Neural progenitor cell (in vitro differentiated cells): Measurements from ENCODE around the gene PPM1F. TPM values are rescaled to one million over a fixed set of nuclear protein-coding genes. Genes with fewer than 3 reads are reported as not detected.
A peak's percentile ranks its signal among the peaks of the same experiment; 100 is the strongest.

ENCODE experiments used
- DNase-seq: peaks from one replicate; pipeline ENCODE4 v3.0.0-alpha.2; 2016; ENCODE audit warnings: low spot score
- H2AFZ ChIP-seq: fragments of 200-600 bp; sonication (generic); replicated peaks from 2 replicates; pipeline ENCODE4 v1.6.1; 2016; ENCODE audit warnings: antibody characterized with exemption
- H3F3A ChIP-seq: fragments of 200-600 bp; sonication (generic); 2 replicates; pipeline ENCODE4 v1.6.1; 2016; ENCODE audit warnings: antibody characterized with exemption, low read depth
- H3K27ac ChIP-seq: fragments of 200-600 bp; sonication (generic); 2 replicates; pipeline ENCODE4 v1.5.1; 2016; ENCODE audit warnings: mild to moderate bottlenecking
- H3K27me3 ChIP-seq: fragments of 200-600 bp; sonication (generic); 2 replicates; pipeline ENCODE4 v1.6.1; 2016; ENCODE audit warnings: mild to moderate bottlenecking, moderate library complexity
- H3K36me3 ChIP-seq: fragments of 200-600 bp; sonication (generic); 2 replicates; pipeline ENCODE4 v1.5.1; 2016
- H3K4me1 ChIP-seq: fragments of 200-600 bp; sonication (generic); 2 replicates; pipeline ENCODE4 v1.6.1; 2016; ENCODE audit warnings: mixed run types
- H3K4me2 ChIP-seq: fragments of 200-600 bp; sonication (generic); 2 replicates; pipeline ENCODE4 v1.6.1; 2016
- H3K4me3 ChIP-seq: fragments of 200-600 bp; sonication (generic); 2 replicates; pipeline ENCODE4 v1.5.1; 2016
- H3K79me2 ChIP-seq: fragments of 200-600 bp; sonication (generic); 2 replicates; pipeline ENCODE4 v1.6.1; 2016; ENCODE audit warnings: low read depth
- H3K9ac ChIP-seq: fragments of 200-600 bp; sonication (generic); 2 replicates; pipeline ENCODE4 v1.6.1; 2016
- H3K9me3 ChIP-seq: fragments of 200-600 bp; sonication (generic); 2 replicates; pipeline ENCODE4 v1.5.1; 2016; ENCODE audit warnings: low read depth
- H4K20me1 ChIP-seq: fragments of 200-600 bp; sonication (generic); 2 replicates; pipeline ENCODE4 v1.6.1; 2016; ENCODE audit warnings: low read depth
- H3K27ac Mint-ChIP-seq: 3 replicates; pipeline ENCODE4 v1.8.0; 2021; ENCODE audit warnings: mixed read lengths
- H3K27me3 Mint-ChIP-seq: 2 replicates; pipeline ENCODE4 v1.8.0; 2022; ENCODE audit warnings: low read depth, mild to moderate bottlenecking, inconsistent platforms, moderate library complexity, mixed read lengths; ENCODE audit not compliant: insufficient read depth
- H3K36me3 Mint-ChIP-seq: 3 replicates; pipeline ENCODE4 v1.8.0; 2021; ENCODE audit warnings: mixed read lengths
- H3K4me1 Mint-ChIP-seq: 3 replicates; pipeline ENCODE4 v1.8.0; 2021; ENCODE audit warnings: mixed read lengths
- H3K4me3 Mint-ChIP-seq: 3 replicates; pipeline ENCODE4 v1.8.0; 2021; ENCODE audit warnings: mild to moderate bottlenecking, moderate library complexity, mixed read lengths
- H3K9me3 Mint-ChIP-seq: 3 replicates; pipeline ENCODE4 v1.8.0; 2020; ENCODE audit warnings: mixed read lengths
- EZH2 ChIP-seq: fragments of 200-600 bp; sonication (generic); IDR thresholded peaks from 2 replicates; pipeline ENCODE4 v1.6.1; 2017; ENCODE audit warnings: antibody characterized with exemption, mild to moderate bottlenecking, moderate library complexity
- EZH2phosphoT487 ChIP-seq: fragments of 200-600 bp; sonication (generic); IDR thresholded peaks from 2 replicates; pipeline ENCODE4 v1.6.1; 2017; ENCODE audit warnings: antibody characterized with exemption
- total RNA-seq: library from RNA; depleted of rRNA; stranded (reverse); fragments of >200 nt; gene quantifications from 2 replicates; pipeline ENCODE4 v1.2.3, GENCODE V29; 2015; ENCODE audit warnings: low replicate concordance
- TF ChIP-seq, protein P1 (sequence below): fragments of 200-600 bp; sonication (generic); IDR thresholded peaks from 2 replicates; pipeline ENCODE4 v1.5.1; 2017; ENCODE audit warnings: antibody characterized with exemption, mild to moderate bottlenecking

The PPM1F gene
- total RNA-seq, 1 donor from 2014 or later: 18.0 TPM

DNA sequence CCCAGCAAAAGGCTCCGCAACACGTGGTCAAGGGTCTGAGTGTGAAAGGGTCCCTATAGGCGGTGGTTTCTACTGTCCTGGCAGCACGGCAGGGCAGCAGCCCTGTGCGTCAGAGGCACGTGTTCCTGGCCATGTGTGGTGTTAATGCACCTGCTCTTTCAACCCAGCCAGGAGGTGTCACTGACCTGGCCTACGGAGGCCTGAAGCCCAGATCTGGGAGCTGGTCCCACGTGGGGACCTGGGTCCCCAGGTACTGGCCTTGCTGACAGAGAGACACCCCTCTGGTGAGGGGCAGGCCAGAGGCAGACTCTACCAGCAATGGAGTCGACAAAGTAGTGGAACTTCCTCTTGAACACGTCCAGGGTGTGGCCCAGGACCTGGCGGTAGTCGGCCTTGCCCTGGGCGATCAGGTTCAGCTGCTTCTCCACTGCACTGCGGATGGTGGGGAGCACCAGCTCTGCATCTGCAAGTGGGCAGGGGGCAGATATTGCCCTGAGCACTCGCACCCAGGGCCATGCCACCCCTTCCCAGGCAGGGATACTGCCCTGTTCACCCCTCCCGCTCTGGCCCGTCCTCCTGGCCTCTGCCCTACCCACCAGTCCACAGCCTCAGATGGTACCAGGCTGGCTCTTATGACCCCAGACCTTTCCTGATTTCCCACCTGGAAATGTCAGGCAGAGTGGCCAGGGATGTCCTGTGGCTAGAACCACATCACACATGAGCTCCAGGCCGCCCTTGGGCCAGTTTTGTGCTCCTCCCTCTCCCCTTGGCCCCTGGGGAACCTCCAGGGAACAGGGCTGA lies 6.8 kb upstream of the PPM1F start:
- Histone ChIP-seq H3F3A (no peaks in the 10 kb centered on the region), H3K4me2 (no peak overlapping the region), H3K4me3 (no peak overlapping the region), H3K4me1 (no peaks in the 10 kb centered on the region), H2AFZ (no peak overlapping the region), H3K27ac (no peak overlapping the region), H3K27me3 (no peaks in the 10 kb centered on the region), H3K36me3 (no peaks in the 10 kb centered on the region), H4K20me1 (no peaks in the 10 kb centered on the region), H3K9me3 (no peaks in the 10 kb centered on the region), H3K9ac (no peak overlapping the region), H3K79me2 (no peaks in the 10 kb centered on the region)
- DNase-seq: no peak
- Mint-ChIP-seq H3K36me3 (peaks cover 11% of the 10 kb centered on the region), H3K27me3 (peaks cover 2% of the 10 kb centered on the region), H3K4me3 (no peak overlapping the region), H3K27ac (no peak overlapping the region), H3K4me1 (no peaks in the 10 kb centered on the region), H3K9me3 (no peaks in the 10 kb centered on the region)
- TF ChIP-seq EZH2phosphoT487 (no peak), EZH2 (no peak)
- TF ChIP-seq, protein P1, sequence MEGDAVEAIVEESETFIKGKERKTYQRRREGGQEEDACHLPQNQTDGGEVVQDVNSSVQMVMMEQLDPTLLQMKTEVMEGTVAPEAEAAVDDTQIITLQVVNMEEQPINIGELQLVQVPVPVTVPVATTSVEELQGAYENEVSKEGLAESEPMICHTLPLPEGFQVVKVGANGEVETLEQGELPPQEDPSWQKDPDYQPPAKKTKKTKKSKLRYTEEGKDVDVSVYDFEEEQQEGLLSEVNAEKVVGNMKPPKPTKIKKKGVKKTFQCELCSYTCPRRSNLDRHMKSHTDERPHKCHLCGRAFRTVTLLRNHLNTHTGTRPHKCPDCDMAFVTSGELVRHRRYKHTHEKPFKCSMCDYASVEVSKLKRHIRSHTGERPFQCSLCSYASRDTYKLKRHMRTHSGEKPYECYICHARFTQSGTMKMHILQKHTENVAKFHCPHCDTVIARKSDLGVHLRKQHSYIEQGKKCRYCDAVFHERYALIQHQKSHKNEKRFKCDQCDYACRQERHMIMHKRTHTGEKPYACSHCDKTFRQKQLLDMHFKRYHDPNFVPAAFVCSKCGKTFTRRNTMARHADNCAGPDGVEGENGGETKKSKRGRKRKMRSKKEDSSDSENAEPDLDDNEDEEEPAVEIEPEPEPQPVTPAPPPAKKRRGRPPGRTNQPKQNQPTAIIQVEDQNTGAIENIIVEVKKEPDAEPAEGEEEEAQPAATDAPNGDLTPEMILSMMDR: no peak

DNA sequence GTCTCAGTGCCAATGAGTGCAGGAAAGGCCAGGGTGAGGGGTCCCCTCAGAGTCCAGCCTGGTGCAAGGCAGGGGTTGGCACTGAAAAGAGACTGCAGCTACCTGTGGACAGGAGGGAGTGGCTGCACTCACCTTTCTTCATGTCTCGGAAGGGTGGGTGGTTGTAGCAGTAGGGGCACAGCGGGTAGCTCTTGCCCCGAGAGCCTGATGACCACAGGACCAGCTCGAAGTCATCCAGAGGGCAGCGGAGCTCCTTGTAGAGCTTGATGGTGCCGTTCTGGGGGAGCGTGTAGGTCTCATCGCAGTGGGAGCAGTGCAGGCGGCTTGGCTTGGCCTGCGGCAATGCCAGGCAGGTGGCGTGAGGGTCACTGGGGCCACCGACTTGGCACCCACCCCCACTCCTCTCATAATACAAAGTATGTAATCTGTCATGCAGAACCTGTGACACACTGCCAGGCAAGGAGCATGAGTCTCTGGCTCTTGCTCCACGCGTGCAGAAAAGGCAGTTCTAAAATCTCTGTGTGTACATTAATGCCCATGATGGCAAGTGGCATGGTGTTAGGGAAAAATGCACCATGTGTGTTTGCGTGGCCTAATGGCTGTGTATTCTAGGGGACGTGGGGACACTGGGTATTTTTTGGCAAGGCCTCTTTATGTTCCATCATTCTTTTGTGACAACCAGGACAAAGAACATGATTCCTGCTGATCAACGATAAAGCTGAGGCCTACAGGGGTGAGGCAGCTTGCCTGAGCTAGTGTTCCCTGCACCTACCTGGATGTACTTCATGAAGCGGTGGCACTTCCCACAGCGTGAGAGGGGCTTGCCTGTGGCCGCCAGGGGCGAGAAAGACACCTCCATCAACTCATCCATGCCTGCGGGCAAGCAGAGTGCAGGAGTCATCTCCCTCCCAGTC lies 6.0 kb upstream of the PPM1F start:
- no peak overlapping the region for H3K9ac ChIP-seq
- no peak overlapping the region for H3K27ac ChIP-seq
- Mint-ChIP-seq H3K27me3 (peaks cover 2% of the 10 kb centered on the region), H3K36me3 (peaks cover 11% of the 10 kb centered on the region), H3K9me3 (no peaks in the 10 kb centered on the region), H3K4me3 (no peak overlapping the region), H3K4me1 (no peaks in the 10 kb centered on the region), H3K27ac (no peak overlapping the region)
- H3K4me3 ChIP-seq: no peak overlapping the region
- H3K4me1 ChIP-seq: no peaks in the 10 kb centered on the region
- no peaks in the 10 kb centered on the region for H3F3A ChIP-seq
- DNase-seq: no peak
- no peaks in the 10 kb centered on the region for H4K20me1 ChIP-seq
- H3K27me3 ChIP-seq: peaks cover under 1% of the 10 kb centered on the region
- no peak overlapping the region for H2AFZ ChIP-seq
- H3K36me3 ChIP-seq: no peaks in the 10 kb centered on the region
- TF ChIP-seq EZH2 (no peak), EZH2phosphoT487 (no peak)
- TF ChIP-seq, protein P1: no peak
- H3K79me2 ChIP-seq: no peaks in the 10 kb centered on the region
- no peak overlapping the region for H3K4me2 ChIP-seq
- no peaks in the 10 kb centered on the region for H3K9me3 ChIP-seq

DNA sequence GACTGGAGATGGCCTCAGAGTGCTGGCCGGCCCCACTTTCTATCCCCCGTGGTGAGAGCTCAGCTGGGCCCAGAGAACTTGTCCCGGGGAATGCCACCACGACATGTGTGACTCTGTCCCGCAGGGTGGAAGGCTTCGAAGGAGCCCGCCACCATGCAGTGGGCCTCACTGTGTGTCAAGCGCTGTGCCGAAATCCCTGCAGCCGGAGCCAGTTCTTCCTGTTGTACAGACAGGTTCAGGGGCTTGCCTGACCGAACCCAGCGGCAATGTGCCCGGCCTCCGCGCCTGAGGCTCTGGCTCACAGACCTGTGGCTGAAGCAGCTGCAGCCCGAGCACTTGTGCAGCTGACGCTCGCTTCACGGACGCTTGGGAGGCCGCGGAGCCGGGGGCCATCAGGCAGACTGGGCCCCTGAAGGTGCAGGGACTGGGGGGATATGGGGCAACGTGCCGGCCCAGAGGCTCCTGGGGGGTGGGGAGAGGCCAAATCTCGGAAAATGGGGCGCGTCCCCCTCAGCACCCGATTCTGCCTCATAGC lies 650 bp downstream of the PPM1F start:
- Histone ChIP-seq H3K9ac (peak overlapping the region; percentile 43), H3K9me3 (no peaks in the 10 kb centered on the region), H3F3A (peaks cover 9% of the 10 kb centered on the region), H3K4me1 (peaks cover 10% of the 10 kb centered on the region), H3K4me2 (peak overlapping the region; percentile 98), H4K20me1 (peaks cover 9% of the 10 kb centered on the region), H3K27me3 (peaks cover 19% of the 10 kb centered on the region), H3K4me3 (peak overlapping the region; percentile 76), H3K79me2 (no peaks in the 10 kb centered on the region), H2AFZ (peak overlapping the region; percentile 95), H3K27ac (no peak overlapping the region), H3K36me3 (no peaks in the 10 kb centered on the region)
- Mint-ChIP-seq H3K4me3 (peak overlapping the region; percentile 89), H3K4me1 (peaks cover 28% of the 10 kb centered on the region), H3K36me3 (no peaks in the 10 kb centered on the region), H3K27ac (no peak overlapping the region), H3K9me3 (no peaks in the 10 kb centered on the region), H3K27me3 (no peaks in the 10 kb centered on the region)
- TF ChIP-seq, protein P1: no peak
- TF ChIP-seq EZH2 (no peak), EZH2phosphoT487 (no peak)
- peak; percentile 69 for DNase-seq
